ENCODE results near the gene NTRK1.

The NTRK1 gene

DNA sequence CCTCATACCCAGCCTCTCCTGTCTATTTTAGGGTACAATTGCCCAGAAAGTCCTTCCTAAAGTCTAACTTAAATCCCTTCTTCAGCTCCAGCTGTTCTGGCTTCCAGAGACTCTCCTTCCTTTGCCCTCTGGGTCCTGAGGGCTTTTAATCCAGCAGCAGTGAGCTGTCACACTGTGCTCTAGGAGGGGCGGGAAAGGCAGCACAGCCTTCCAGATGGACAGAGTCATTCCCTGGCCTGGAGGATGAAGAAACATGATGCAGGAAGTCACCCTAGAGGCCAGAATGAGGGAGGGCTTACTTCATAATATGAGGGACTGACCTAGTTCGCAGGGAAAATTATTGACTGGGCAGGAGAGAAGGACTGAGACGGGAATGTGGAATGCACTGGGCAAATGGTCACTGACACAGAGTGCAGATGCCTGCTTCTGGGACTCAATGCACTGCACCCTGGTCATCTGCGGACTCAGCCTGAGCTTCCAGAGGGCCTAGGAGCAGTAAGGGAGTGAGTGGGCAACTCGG is 45.3 kb upstream of the NTRK1 start:
- TF ChIP-seq CTCF (IDR thresholded peaks at IDR 0.05), result no peak
- TF ChIP-seq ZFX (IDR thresholded peaks at IDR 0.05; ENCODE audit: borderline replicate concordance), result no peak
- no peak overlapping the region for H3K27ac ChIP-seq

DNA sequence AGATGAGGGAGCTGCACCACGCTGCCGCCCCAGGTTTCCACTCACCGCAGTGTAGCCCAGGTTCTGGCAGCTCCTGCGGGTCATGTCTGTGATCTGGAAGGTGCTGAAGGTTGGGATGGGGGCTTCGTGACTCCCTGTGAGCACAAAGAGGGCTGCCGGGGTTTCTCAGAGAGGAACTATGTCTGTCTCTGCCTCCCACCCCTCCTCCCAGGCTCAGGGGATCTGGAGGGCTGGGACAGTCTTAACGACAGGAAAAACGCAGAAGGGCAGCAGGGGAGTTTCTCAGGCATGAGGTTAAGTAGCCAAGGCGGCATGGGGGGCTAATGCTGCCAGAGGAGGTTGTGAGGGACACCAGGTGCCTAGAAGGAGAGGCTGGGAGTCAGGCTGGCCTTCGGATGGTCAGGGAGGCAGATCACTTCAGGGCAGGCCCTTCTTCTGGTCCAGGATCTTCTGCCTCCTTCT is 44.7 kb upstream of the NTRK1 start:
- H3K27ac ChIP-seq, result no peak overlapping the region
- no peak for TF ChIP-seq CTCF (IDR thresholded peaks at IDR 0.05)
- TF ChIP-seq ZFX (IDR thresholded peaks at IDR 0.05; ENCODE audit: borderline replicate concordance), result no peak

DNA sequence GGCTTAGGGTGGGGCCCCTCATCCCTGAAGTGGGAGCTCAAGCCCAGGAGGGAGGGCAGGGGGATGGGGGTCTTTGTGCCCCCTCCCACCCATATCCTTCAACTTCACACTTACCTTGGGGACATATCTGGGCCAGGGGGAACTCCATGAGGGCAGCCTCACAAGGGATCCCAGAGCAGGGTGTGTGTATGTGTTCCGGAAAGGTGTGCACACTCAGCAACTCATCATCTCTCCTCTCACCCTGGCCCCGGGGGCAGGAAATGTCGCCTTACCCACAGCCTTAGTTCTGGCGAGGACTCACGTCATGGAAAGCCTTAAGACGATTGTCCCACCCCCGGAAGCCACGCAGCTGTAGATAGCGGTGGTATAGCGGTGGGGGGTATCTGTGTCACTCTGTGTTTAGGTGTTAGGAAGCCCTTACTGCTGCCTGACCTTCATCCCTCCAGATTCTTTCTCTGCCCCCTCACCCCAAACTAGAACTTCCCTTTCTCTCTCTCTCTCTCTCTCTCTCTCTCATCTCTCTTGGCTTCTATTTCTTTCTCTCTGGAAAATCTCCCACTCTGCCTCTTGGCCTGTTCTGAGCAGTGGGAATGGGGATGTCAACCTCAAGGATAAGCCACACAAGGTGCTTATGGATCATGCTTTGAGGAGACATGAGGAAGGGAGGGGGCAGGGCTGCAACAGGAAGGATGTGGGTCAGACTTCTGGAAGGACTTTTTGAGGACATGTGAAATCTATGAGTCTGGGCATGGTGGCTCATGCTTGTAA is 43.9 kb upstream of the NTRK1 start, which contains the start of gene SH2D2A:
TSS of gene SH2D2A (minus strand) at position 288 of the 768 bp plus-strand sequence. CDS start at position 148, 140 bp downstream.
- TF ChIP-seq ZFX (IDR thresholded peaks at IDR 0.05; ENCODE audit: borderline replicate concordance) (no peak), CTCF (IDR thresholded peaks at IDR 0.05) (no peak)
- no peak within 1 kb of the TSS for H3K27ac ChIP-seq

- no peak for TF ChIP-seq CTCF (IDR thresholded peaks at IDR 0.05)
- no peak for TF ChIP-seq ZFX (IDR thresholded peaks at IDR 0.05; ENCODE audit: borderline replicate concordance)
- H3K27ac ChIP-seq, result no peak overlapping the region
Observed at GRCh38 chr1:156821801-156822200, 38.9 kb upstream of the NTRK1 start.

- TF ChIP-seq ZFX (IDR thresholded peaks at IDR 0.05; ENCODE audit: borderline replicate concordance) (no peak), CTCF (IDR thresholded peaks at IDR 0.05) (no peak)
- no peak overlapping the region for H3K27ac ChIP-seq
Observed at GRCh38 chr1:156822680-156823079, 38.0 kb upstream of the NTRK1 start.

GRCh38 chr1:156823210-156823790 is 37.4 kb upstream of the NTRK1 start:
- H3K27ac ChIP-seq, result no peak overlapping the region
- no peak for TF ChIP-seq CTCF (IDR thresholded peaks at IDR 0.05)
- no peak for TF ChIP-seq ZFX (IDR thresholded peaks at IDR 0.05; ENCODE audit: borderline replicate concordance)

- H3K27ac ChIP-seq, result no peak overlapping the region
- TF ChIP-seq CTCF (IDR thresholded peaks at IDR 0.05) (no peak), ZFX (IDR thresholded peaks at IDR 0.05; ENCODE audit: borderline replicate concordance) (no peak)
Observed at GRCh38 chr1:156826630-156827029, 34.0 kb upstream of the NTRK1 start.
